ENCODE measurements around the gene NNMT. TPM values are rescaled to one million over a fixed set of nuclear protein-coding genes. Genes with fewer than 3 reads are reported as not detected.

Gene NNMT
- total RNA-seq, 2 experiments from 2014 or later, result not detected

- H3K27ac ChIP-seq (ENCODE audit: low read depth, low read length, poor library complexity, severe bottlenecking), result no peak overlapping the region
- POLR2A ChIA-PET, result interaction anchor here (0.5 kb wide), 1 partner anchor 309 kb away, joined by 3 read pairs; no protein-coding TSS in a partner anchor
- BruUV-seq (replicated peaks), result no TSS peak
- no peak overlapping the region for H3K4me2 ChIP-seq (ENCODE audit: low read length)
- intact Hi-C loops (cut with micrococcal nuclease; ENCODE audit: unreplicated experiment), result no loop called here
- no peak for TF ChIP-seq CTCF (conservative IDR thresholded peaks at IDR 0.05; ENCODE audit: low read length)
- TF ChIP-seq EZH2phosphoT487 (IDR thresholded peaks at IDR 0.05; ENCODE audit: borderline replicate concordance, low read depth, low read length), result no peak
- no peaks in the 10 kb centered on the region for H3K9me3 ChIP-seq (ENCODE audit: low read length)
- H2AFZ ChIP-seq (ENCODE audit: low read length), result 0 out of 2 replicates have a peak overlapping the region, but pooled peaks have one; percentile 4
- H4K20me1 ChIP-seq (ENCODE audit: insufficient read depth, low read length), result no peaks in the 10 kb centered on the region
- no peaks in the 10 kb centered on the region for H3K9me2 ChIP-seq (ENCODE audit: insufficient read depth, low read length)
- peak; percentile 30 for DNase-seq (ENCODE audit: low spot score)
- H3K79me2 ChIP-seq (ENCODE audit: insufficient read depth, low read depth, low read length), result no peaks in the 10 kb centered on the region
- H3K4me1 ChIP-seq (ENCODE audit: insufficient read depth, low read length, poor library complexity, severe bottlenecking), result peaks cover 10% of the 10 kb centered on the region
- no peaks in the 10 kb centered on the region for H3K36me3 ChIP-seq (ENCODE audit: insufficient read depth, low read length)
- CTCF ChIA-PET (ENCODE audit: unreplicated experiment), result interaction anchor here (0.7 to 1.5 kb wide), 3 partner anchors 9 to 265 kb away, joined by 3 read pairs; no protein-coding TSS in a partner anchor
- H3K4me3 ChIP-seq (ENCODE audit: low read depth, low read length, poor library complexity, severe bottlenecking), result no peak overlapping the region
Observed at GRCh38 chr11:114259124-114259526, 37.1 kb upstream of the NNMT start.

GRCh38 chr11:114259551-114259983, 36.6 kb upstream of the NNMT start:
- no peaks in the 10 kb centered on the region for H3K9me3 ChIP-seq (ENCODE audit: low read length)
- no TSS peak for BruUV-seq (replicated peaks)
- H3K9me2 ChIP-seq (ENCODE audit: insufficient read depth, low read length), result no peaks in the 10 kb centered on the region
- no peak for DNase-seq (ENCODE audit: low spot score)
- POLR2A ChIA-PET, result interaction anchor here (0.6 kb wide), 1 partner anchor 100 kb away, joined by 6 read pairs; no protein-coding TSS in a partner anchor
- H3K4me1 ChIP-seq (ENCODE audit: insufficient read depth, low read length, poor library complexity, severe bottlenecking), result peaks cover 10% of the 10 kb centered on the region
- H3K4me3 ChIP-seq (ENCODE audit: low read depth, low read length, poor library complexity, severe bottlenecking), result no peak overlapping the region
- no peaks in the 10 kb centered on the region for H3K79me2 ChIP-seq (ENCODE audit: insufficient read depth, low read depth, low read length)
- no peak overlapping the region for H3K4me2 ChIP-seq (ENCODE audit: low read length)
- H3K27ac ChIP-seq (ENCODE audit: low read depth, low read length, poor library complexity, severe bottlenecking), result no peak overlapping the region
- no peaks in the 10 kb centered on the region for H4K20me1 ChIP-seq (ENCODE audit: insufficient read depth, low read length)
- TF ChIP-seq EZH2phosphoT487 (IDR thresholded peaks at IDR 0.05; ENCODE audit: borderline replicate concordance, low read depth, low read length) (no peak), CTCF (conservative IDR thresholded peaks at IDR 0.05; ENCODE audit: low read length) (no peak)
- CTCF ChIA-PET (ENCODE audit: unreplicated experiment), result interaction anchor here (0.7 to 1.5 kb wide), 3 partner anchors 9 to 265 kb away, joined by 3 read pairs; no protein-coding TSS in a partner anchor
- no peak overlapping the region for H2AFZ ChIP-seq (ENCODE audit: low read length)
- H3K36me3 ChIP-seq (ENCODE audit: insufficient read depth, low read length), result no peaks in the 10 kb centered on the region
- intact Hi-C loops (cut with micrococcal nuclease; ENCODE audit: unreplicated experiment), result no loop called here

GRCh38 chr11:114260077-114260476, 36.1 kb upstream of the NNMT start:
- Histone ChIP-seq H3K4me1 (ENCODE audit: insufficient read depth, low read length, poor library complexity, severe bottlenecking) (peaks cover 10% of the 10 kb centered on the region), H3K36me3 (ENCODE audit: insufficient read depth, low read length) (no peaks in the 10 kb centered on the region), H4K20me1 (ENCODE audit: insufficient read depth, low read length) (no peaks in the 10 kb centered on the region), H3K79me2 (ENCODE audit: insufficient read depth, low read depth, low read length) (no peaks in the 10 kb centered on the region), H3K9me3 (ENCODE audit: low read length) (no peaks in the 10 kb centered on the region), H3K9me2 (ENCODE audit: insufficient read depth, low read length) (no peaks in the 10 kb centered on the region), H3K4me2 (ENCODE audit: low read length) (no peak overlapping the region), H3K27ac (ENCODE audit: low read depth, low read length, poor library complexity, severe bottlenecking) (no peak overlapping the region), H3K4me3 (ENCODE audit: low read depth, low read length, poor library complexity, severe bottlenecking) (no peak overlapping the region), H2AFZ (ENCODE audit: low read length) (no peak overlapping the region)
- intact Hi-C loops (cut with micrococcal nuclease; ENCODE audit: unreplicated experiment), result loop anchor here (2.0 to 5.0 kb wide), 4 partner anchors 78 to 453 kb away; no protein-coding TSS in a partner anchor
- BruUV-seq (replicated peaks), result no TSS peak
- POLR2A ChIA-PET, result interaction anchor here (0.6 kb wide), 1 partner anchor 101 kb away, joined by 6 read pairs; no protein-coding TSS in a partner anchor
- no peak for DNase-seq (ENCODE audit: low spot score)
- CTCF ChIA-PET (ENCODE audit: unreplicated experiment), result no interaction called here
- TF ChIP-seq CTCF (conservative IDR thresholded peaks at IDR 0.05; ENCODE audit: low read length) (no peak), EZH2phosphoT487 (IDR thresholded peaks at IDR 0.05; ENCODE audit: borderline replicate concordance, low read depth, low read length) (no peak)
